ENCODE results near the gene ARID3A.

ARID3A gene

DNA sequence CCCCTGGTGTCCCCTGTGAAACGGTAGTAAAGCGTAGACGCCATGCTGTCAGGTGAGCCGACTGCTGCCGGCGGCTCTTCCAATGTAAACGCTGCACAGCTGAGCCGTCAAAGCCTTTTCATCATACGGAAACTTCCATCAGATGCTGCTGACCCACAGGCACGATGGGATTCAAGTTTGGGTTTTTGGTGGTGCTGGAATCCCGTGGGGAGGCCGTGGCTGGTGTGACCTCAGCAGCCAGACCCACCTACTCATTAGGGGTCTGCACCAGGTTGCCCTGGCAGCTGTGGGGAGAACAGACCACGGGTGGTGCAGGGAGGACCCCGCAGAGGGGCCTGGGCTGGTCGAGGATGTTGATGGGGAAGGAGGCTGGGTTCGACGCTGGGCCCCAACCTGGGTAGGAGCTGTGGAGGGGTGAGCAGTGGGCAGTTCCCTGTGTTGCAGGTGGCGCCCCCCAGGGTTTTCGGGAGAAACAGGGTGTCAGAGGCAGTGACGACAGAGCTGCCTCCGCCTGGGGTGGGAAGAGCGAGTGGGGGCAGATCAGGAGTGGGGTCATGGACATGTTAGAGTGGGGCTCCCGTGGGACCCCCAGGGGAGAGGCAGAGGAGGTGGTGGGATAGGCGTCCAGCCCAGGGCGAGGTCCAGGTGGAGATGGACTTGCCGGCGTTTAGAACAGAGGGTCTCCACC is 81.0 kb downstream of the ARID3A start:
- DNase-seq = no peak

DNA sequence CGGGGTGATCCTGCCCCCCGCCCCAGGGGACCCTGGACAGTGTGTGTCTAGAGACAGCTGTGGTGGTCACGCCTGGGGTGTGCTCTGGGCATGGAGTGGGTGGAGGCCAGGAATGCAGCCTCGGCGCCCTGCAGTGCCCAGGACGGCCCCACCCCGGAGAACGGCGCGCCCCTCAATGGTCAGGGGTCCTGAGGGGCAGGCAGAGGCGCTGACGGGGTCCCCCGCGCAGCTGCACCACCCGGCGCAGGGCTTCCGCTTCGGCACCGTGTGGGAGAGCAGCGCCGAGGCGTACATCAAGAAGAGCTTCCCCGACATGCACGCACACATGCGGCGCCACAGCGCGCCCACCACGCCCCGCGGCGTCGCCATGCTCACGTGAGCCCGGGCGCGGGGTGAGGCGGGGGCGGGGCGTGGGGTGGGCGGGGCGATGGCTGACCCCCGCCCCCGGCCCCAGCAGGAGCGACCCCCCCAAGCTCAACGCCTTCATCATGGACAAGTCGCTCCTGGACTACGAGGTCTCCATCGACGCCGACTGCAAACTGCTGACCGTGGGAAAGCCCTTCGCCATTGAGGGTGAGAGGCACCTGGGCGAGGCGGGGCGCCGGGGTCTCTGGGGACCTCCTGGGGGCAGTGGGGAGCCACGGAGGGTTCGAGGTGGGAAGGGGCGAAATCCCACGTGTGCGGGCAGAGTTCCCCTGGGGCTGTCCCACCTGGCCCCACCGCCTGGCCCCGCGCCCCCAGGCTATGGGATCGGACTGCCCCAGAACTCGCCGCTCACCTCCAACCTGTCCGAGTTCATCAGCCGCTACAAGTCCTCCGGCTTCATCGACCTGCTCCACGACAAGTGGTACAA is 81.8 kb downstream of the ARID3A start:
- DNase-seq = no peak

DNA sequence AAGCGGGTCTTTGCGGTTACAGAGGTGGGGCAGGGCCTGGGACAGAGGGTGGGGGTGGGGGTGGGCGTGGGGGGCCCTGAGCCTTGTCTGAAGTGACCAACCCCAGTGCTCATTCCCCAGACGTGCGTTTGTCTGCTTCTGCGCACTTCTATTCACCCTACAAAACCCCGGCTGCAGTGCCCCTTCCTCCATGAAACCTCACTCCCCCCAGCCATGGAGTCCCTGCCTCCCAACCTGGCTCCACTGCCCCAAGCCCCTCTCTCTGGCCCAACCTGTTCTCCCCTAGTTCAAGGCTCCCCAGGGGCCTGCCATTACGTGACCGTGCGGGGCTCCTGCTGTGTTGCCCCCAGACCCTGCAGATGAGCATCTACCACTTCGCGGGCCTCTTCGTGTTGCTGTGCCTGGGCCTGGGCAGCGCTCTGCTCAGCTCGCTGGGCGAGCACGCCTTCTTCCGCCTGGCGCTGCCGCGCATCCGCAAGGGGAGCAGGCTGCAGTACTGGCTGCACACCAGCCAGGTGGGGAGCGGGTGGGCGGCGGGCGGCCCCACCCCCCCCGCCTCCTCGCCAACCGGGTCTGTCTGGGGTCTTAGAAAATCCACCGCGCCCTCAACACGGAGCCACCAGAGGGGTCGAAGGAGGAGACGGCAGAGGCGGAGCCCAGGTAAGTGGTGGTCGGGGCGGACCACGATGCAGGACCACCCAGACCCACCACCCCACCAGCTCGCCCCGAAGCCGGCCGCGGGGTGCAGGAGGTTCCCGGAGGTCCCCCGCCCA is 82.6 kb downstream of the ARID3A start:
- DNase-seq = no peak

DNA sequence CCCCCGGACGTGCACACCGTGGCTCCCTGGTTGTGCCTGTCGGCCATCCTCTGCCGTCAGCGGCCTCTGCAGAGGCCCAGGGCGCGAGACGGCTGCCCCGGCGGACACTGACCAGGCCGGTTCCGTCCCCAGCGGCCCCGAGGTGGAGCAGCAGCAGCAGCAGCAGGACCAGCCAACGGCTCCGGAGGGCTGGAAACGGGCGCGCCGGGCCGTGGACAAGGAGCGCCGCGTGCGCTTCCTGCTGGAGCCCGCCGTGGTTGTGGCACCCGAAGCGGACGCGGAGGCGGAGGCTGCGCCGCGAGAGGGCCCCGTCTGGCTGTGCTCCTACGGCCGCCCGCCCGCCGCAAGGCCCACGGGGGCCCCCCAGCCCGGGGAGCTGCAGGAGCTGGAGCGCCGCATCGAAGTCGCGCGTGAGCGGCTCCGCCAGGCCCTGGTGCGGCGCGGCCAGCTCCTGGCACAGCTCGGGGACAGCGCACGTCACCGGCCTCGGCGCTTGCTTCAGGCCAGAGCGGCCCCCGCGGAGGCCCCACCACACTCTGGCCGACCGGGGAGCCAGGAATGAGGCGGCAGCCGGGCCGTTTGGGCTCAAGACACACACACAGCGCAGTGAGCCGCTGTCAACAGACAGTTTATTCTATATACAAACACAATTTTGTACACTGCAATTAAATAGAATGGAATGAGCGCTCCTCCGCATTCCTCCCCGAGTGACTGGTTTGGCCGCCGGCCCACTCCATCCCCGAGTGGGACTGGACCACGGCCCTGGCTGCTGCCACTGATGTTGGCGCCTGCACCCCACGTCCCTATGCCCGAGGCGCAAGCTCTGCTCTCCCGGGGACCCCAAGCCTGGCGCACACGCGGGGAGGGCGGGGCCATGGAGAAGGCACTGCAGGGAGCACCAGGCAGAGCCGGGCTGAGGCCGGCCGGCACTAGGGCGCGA is 83.5 kb downstream of the ARID3A start:
- no peak for DNase-seq

DNA sequence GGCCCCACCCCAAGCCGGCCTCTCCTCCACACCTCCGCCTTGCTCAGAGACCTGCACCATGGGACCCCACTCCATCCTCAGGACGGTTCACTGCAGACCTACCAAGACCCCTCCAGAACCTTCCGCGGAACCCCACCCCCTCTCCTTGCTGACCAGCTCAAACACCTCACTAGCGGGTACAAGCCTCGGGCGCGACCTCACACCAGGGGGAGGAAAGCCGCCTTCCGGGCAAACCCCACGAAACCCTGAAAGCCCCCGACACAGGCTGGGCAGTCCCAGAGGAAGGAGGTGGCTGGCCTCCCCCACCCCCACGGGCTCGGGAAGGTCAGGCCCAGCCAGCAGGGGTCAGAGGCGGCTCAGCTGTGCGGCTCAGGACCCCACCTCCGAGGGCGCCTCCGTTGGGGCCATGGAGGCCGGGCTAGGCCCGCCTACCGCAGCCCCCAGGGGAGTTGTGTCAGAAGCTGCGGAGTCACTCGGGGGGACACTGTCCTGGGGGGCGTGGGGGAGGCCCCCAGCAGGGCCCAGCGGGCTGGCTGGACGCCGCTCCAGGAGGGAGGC is 84.2 kb downstream of the ARID3A start:
- no peak for DNase-seq

DNA sequence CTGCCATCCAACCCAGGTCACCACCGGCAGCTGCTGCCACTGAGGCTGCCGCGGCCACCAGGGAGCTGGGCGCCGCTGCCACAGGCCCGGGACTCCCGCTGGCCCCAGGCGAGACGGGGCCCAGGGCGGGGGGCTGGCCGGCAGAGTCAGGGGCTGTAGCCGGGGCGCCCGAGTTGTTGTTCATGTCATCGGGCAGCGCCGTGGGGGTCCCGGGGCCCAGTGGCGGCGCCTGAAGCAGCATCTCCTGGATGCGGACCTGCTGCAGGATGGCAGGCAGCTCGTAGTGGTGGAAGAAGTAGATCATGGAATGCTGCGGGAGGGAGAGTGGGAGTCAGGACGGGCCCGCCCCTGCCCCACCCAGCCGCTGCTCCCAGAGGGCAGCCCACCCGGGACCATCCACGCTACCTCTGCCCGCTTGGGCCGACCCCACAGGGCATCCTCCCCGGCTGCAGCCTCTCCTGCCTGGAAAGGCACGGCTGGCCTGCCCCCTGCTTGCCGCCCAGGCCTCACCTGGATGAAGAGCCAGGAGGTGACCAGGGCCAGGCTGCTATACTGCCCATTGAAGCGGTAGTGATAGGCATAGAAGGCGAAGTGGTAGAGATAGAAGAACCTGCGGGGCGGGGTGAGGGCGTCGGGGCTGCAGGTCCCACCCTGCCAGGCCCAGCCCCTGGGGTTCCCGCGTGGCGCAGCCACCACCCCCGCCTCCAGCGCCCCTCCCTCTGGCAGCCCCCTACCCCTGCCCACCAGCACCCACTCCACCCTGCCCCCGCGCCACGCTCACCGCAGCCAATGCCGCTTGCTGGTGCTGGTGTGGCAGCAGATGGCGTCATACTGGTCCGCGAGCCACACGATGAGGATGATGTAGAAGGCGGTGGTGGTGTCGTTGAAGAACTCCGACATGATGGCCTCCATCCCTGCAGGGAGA is 85.0 kb downstream of the ARID3A start:
- DNase-seq = no peak

DNA sequence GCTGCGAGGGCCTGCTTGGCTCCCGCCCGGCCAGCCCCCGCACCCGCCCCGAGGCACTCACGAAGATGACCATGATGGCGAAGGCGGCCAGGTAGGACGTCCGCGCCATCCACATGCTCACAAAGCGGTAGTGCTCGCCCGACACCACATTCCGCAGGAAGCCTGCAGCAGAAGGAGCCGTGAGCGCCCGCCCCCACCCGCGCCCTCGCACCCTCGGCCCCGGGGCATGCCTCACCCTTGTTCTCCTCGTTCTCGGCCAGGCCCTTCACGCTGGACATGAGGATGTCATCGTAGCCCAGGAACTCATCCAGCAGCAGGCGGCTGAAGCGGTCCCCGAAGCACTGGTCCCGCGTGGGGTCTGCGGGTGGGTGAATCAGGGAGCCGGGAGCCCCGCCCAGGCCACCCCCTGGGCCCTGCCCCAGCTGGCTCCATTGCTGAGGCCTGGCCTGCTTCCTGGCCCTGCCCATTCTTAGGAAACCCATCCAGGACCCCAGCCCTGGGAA is 86.0 kb downstream of the ARID3A start:
- no peak for DNase-seq

DNA sequence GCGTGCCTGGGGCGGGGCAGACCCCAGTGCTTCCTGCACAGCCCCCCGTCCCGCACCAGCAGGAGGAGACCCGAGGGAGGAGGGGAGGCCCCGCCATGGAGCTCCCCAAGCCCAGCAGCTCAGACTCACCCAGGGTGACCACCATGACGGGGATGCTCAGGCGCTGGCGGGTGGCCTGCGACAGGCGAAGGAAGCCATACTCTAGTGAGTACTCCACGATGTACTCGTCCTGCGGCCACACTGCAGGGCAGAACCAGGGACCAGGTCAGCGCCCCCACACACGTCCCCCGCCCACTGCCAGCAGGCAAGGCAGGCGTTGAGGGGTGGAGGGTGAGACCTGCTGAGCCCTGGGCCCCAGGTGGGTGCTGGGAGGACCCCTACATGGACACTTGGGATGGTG is 86.5 kb downstream of the ARID3A start:
- DNase-seq = no peak

DNA sequence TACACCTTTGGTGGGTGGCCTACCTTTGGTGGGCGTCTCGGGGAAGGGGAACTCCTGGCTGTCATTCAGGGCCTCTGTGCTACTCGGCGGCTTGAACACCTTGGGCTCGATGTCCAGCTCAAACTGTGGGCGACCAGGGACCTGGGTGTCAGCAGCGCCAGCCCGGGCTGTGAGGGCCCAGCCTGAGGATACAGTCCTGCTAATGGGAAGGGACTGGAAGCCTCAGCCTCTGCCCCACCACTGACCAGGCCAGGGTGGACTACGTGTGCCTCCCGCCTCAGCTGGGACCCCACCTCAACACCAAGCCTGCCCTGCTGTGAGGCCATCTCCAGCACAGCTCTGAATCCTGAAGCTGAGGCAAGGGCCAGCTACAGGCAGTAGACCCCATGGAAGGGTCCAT is 87.4 kb downstream of the ARID3A start:
- DNase-seq = no peak

DNA sequence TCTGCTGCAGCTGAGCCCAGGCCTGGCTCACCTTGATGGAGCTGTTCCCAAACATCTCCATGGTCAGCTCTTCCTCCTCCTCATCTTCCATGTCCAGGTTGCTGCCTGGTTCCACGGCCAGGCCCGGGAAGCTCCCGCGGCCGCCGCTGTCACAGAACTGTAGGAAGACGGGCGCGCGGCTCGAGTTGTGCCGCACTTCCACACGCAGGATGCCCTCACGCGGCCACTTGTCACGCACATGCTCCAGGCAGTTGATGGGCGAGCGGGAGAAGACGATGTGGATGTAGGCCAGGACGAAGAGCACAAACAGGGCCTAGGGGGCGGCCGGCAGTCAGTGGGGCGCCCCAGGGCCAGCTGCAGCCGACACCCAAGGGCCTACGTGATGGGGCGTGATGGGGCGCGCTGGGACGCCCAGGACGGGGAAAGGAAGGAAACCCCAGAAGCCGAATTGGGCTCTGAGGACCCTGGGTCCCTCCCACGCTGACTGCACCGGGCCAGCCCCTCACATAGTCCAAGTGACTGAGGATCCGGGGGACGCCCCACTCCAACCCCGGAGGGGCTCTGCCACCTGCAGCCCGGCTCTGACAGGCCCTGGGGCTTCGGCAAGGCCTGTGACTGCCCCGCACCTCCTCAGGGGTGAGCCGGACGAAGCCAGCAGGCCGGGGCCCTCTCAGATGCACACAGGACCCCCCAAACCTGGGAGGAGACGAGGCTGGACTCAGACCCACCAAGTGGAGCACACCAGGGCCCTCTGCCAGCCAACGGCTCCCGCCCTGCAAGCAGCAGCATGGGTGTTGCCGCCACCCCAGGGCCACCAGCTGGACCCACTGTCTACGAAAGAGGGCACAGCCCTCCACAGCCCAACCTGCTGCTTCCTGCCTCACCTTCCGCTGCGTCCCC is 88.6 kb downstream of the ARID3A start:
- DNase-seq = no peak

DNA sequence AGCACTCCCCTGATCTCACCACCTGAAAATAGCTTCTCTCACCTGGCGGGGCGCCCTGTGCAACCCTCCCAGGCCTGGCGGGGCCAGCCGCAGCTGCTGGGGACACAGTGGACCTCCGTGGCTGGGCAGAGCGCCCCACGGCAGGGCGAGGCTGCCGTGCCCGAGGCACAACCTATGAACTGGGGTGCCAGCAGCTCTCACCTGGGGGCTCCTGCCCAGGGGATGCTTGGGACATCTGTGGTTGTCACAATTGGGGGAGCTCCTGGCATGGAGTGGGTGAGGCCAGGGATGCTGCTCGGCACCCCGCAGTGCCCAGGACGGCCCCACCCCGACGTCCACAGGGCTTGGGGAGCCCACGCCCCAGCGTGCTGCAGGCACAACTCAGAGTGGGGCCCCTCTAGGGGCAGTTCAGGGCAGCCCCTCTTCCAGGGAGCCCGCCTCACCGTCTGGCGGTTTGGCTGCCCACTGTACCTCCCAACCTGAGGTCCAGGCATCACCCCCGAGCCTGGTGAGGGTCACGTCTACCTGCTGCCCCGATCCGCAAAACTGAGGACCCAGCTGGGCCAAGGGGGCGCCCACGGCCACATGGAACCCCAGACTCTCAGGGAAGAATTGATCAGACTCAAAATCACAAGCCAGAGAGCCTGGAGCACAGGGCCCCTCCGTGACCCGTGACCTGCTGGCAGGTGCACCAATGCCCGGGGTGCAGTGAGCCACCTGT is 89.4 kb downstream of the ARID3A start:
- no peak for DNase-seq

DNA sequence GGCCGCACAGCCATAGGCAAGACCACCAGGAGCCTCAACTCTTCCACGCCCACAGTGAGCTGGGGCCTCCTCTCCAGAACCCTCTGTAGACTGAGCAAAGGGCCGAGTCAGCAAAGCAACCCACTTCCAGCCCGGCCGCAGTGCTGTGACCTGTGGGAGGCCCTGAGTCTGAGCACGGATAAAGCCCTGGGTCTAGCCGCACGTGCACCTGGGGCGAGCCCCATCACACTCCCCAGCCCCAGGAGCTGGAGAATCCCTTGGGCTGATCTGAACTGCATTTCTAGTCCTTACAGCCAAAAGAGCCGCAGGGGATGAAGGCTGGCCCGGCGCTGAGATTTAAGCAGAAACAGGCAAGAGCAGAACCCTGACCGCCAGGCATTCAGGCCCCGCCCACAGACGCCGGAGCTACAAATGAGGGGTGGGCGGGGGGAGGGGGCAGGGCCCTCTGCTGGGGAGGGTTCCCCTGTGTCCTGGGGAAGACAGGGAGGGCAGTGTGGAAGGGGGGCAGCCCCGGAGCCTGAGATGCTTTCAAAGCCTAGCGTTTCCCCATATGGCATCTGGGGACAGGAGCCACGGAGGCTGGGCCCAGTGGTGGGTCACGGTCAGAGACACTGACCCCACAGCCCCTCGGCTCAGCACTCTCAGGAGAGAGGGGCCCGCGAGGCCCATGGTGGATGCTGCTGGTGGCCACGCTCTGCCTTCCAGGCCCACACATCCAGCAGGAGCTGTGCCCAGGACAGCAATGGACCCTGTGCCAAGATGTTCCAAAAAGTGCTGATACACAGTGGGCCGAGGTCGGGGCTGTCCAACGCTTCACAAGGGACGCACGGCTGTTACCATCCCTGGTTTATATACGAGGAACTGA is 90.2 kb downstream of the ARID3A start:
- no peak for DNase-seq

DNA sequence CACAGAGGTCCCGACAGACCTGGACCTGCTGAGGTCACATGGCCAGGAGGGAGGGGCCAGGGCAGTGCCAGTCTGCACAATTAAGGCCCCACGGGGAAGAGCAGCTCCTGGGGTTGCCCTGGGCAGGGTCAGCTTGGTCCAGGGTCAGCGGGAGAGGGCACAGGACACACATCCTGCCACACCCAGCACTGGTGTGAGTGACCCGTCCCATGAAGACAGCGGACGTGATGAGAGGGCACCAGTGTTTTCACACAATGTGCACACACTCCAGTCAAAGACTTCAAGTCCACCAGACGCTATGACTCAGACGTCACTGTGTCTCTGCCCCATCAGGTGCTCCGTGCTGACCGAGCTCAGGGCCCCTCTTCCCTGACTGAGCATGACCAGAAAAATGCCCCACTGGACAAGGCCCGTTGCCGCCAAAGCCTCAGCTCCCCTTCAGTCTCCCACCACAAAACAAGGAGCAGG is 90.8 kb downstream of the ARID3A start:
- DNase-seq = no peak

DNA sequence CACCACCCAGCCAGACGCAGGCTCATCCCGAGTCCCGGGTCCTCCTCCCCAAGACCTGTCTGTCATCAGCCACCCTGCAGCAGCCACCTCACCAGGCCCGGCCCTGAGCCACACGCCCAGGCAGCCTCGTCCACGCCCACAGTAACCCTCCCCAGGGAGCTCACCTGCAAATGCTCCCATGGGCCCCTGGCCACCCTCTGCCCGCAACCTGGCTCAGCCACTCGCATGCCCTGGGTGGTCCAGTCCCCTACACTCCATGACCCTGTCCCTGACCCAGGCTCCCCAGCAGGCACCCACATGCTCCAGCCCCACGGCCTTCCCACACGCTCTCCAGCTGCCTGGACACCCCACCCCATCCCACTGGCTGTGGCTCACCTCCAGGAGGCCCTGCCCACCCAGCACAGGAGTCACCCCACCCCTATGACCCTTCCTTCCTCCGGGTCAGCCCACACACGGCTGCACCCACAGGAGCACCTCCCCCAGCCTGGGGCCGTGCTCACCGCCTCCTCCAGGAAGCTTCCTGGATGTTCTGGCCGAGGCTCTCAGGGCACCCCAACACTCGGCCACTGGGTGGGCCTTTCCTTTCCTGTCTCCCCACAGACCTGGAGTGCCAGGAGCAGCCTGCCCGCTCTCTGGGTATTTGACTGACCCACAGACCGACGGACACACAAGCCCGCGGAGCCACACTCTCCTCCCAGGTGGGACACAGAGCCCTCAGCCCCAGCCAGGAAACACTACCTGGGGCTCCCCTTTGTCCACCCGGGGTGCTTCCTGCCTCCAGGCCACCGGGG is 91.5 kb downstream of the ARID3A start:
- no peak for DNase-seq

DNA sequence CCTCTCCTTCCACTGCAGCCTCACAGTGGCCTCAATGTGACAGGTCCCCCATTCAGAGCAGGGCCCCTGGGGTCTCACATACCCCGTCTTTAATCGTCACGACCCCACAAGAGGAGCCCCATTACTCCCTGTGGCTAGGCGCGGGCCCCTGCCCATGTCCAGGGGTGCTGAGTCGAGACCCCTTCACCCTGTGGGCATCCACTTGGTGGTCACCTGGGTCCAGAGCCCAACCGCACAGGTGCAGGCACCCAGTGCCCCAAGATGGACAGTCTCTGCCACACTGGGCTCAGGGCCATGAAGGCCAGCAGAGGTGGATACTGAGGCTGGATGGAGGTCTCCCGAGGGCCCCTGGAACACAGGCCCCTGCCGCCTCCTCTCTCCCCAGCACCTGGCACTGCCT is 92.1 kb downstream of the ARID3A start:
- DNase-seq = no peak

DNA sequence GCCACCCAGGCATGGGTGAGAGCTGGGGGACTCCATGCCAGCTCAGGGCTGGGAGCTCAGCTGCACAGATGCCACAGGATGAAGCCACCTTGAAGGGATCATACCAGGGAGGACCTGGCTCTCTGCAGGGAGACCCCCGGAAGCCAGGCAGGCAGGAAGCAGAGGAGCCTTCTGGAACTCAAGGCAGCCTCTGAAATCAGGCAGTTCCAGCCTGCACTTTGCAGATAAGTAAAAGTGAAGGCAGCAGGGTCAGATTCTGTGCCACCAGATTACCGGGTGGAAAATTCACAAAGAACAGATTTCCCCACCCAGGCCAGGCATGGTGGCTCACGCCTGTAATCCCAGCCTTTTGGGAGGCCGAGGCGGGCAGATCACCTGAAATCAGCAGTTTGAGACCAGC is 92.6 kb downstream of the ARID3A start:
- DNase-seq = no peak

All from DMS79 (cell line).